C4-2B (cell line): Measurements from ENCODE around the gene PCSK5.

Experiments used
- H3K27ac ChIP-seq: fragments of 450-650 bp; 2 replicates; pipeline ENCODE4 v1.5.1; 2017
- CTCF ChIP-seq: fragments of 450-650 bp; conservative IDR thresholded peaks from 2 replicates; pipeline ENCODE4 v1.5.1; 2017; ENCODE audit warnings: mild to moderate bottlenecking
- ZFX ChIP-seq: fragments of 450-650 bp; IDR thresholded peaks from 2 replicates; pipeline ENCODE4 v1.6.1; 2017

Gene PCSK5

GRCh38 chr9:76349865-76350264, 459.4 kb downstream of the PCSK5 start:
- H3K27ac ChIP-seq, result no peak overlapping the region
- no peak for TF ChIP-seq CTCF
- TF ChIP-seq ZFX, result no peak

GRCh38 chr9:76351006-76351405, 460.5 kb downstream of the PCSK5 start:
- H3K27ac ChIP-seq, result no peak overlapping the region
- TF ChIP-seq CTCF (no peak), ZFX (no peak)

- TF ChIP-seq CTCF, result no peak
- TF ChIP-seq ZFX, result no peak
- H3K27ac ChIP-seq, result no peak overlapping the region
Observed at GRCh38 chr9:76352026-76352620, 461.6 kb downstream of the PCSK5 start.

GRCh38 chr9:76353280-76353679, 462.8 kb downstream of the PCSK5 start:
- H3K27ac ChIP-seq, result no peak overlapping the region
- no peak for TF ChIP-seq CTCF
- TF ChIP-seq ZFX, result no peak

- no peak overlapping the region for H3K27ac ChIP-seq
- TF ChIP-seq ZFX (no peak), CTCF (no peak)
Observed at GRCh38 chr9:76354221-76354620, 463.7 kb downstream of the PCSK5 start.

GRCh38 chr9:76355886-76356285, 465.4 kb downstream of the PCSK5 start:
- TF ChIP-seq ZFX, result no peak
- TF ChIP-seq CTCF, result no peak
- no peak overlapping the region for H3K27ac ChIP-seq

GRCh38 chr9:76357555-76357954, 467.1 kb downstream of the PCSK5 start:
- TF ChIP-seq CTCF, result no peak
- no peak for TF ChIP-seq ZFX
- H3K27ac ChIP-seq, result no peak overlapping the region
